ENCODE results near the gene NUDT22. TPM values are rescaled to one million over a fixed set of nuclear protein-coding genes. Genes with fewer than 3 reads are reported as not detected.

Gene NUDT22, protein sequence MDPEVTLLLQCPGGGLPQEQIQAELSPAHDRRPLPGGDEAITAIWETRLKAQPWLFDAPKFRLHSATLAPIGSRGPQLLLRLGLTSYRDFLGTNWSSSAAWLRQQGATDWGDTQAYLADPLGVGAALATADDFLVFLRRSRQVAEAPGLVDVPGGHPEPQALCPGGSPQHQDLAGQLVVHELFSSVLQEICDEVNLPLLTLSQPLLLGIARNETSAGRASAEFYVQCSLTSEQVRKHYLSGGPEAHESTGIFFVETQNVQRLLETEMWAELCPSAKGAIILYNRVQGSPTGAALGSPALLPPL
- polyA plus RNA-seq = 10 to 100 TPM; 64.9 to 95.4 (median 74.9) TPM

DNA sequence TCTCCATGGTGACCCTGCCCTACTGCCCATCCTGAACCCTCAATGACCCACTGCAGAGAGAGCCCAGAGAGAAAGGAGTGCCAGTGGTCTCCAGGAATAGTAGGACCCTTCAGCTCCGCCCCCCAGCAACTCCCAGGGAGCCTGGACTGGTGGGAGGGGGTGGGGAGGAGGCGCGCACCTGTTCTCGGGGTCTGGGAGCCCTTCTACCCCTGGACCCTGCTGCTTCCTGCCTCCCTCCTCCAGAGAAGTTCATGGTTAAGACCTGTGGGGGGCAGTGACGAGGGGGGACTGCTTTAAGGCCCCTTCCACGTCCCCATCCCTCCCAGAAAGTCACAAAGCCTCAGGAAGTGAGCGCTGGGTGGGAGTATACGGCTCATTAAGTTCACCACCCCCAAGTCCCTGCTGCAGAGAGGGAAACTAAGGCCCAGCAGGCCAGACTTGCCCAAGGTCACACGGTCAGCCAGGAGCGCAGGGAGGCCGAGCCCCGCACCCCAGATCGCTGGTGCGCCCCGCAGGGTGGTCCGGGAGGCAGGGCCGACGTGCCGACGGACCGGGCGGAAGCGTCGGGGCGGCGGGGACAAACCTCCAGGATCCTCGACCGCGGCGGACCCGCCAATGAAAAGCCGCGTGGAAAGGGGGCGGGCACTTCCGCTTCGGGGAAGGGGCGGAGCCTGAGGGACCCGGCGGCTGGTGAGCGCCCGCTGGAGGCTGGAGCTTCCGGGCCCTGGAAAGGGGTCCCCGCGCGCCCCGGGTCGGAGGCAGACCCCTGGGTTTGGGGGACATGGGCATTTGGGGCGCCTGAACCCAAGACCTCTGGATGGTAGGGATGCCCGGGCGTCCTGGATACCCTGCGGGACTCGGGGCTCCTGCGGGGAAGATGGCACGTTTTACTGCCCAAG, at the start of gene NUDT22, which contains the start of gene TRPT1:
Gene NUDT22 (plus strand): TSS at position 667 of the 899 bp plus-strand sequence. CDS start 379 bp downstream, outside the sequence.
Gene TRPT1 (minus strand): TSS at position 579 of the 899 bp plus-strand sequence. CDS start 326 bp downstream, at position 253.
- Mint-ChIP-seq H3K9me3 (no peaks in the 10 kb centered on the region), H3K4me1 (peaks cover 34 to 36% of the 10 kb centered on the region in 2 donors), H3K27me3 (ENCODE audit: low read depth in 3 of 3) (peaks cover 0 to 6% (median 2%) of the 10 kb centered on the region in 3 donors), H3K4me3 (peak within 1 kb of the TSS; percentile 87 to 91 (median 89)), H3K27ac (peak within 1 kb of the TSS; percentile 77 to 93 (median 90)), H3K36me3 (no peaks in the 10 kb centered on the region)
- DNase-seq = peak; percentile 90 to 93 (median 91)

DNA sequence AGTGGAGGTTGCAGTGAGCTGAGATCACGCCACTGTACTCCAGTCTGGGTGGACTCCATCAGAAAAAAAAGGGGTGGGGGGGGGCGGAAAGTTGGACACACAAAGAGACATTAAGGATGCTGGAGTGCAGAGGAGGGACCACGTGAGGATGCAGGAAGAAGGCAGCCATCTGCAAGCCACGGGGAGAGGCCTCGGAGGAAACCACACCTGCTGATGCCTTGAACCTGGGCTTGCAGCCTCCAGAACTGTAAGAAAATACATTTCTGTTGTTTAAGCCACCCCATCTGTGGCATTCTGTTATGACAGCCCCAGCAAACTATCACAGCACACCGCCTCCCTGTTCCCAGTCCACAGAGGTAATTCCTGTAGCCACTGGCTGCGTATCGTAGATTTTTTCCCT, 49.3 kb upstream of the NUDT22 start:
- H3K4me3 Mint-ChIP-seq = no peak overlapping the region
- no peaks in the 10 kb centered on the region for H3K9me3 Mint-ChIP-seq
- peaks cover 0 to 3% of the 10 kb centered on the region in 2 donors for H3K4me1 Mint-ChIP-seq
- no peak for DNase-seq
- peaks cover 1 to 3% (median 3%) of the 10 kb centered on the region in 3 donors for H3K27me3 Mint-ChIP-seq (ENCODE audit: low read depth in 3 of 3)
- H3K27ac Mint-ChIP-seq = no peak overlapping the region
- H3K36me3 Mint-ChIP-seq = no peaks in the 10 kb centered on the region

DNA sequence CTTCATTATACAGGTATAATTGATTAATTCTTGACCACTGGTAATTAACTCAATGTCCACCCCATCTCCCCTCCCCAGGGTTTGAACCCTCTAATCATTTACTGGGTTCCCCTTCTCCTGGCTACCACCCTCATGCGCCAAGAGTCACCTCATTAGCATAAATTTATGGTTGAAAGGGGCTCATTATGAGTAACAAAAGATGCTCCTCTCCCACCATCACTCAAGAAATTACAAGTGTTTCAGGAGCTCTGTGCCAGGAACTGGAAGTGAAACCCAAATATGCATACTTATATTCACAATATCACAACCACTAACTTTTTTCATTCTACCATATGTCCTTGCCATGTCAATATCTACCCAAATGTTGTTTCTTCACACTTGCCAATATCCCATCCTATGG, 47.9 kb upstream of the NUDT22 start:
- Mint-ChIP-seq H3K27me3 (ENCODE audit: low read depth in 3 of 3) (peaks cover 1 to 3% (median 3%) of the 10 kb centered on the region in 3 donors), H3K27ac (no peak overlapping the region)

GRCh38 chr11:64178951-64179639, 47.0 kb upstream of the NUDT22 start:
- DNase-seq = no peak
- Mint-ChIP-seq H3K9me3 (no peaks in the 10 kb centered on the region), H3K27me3 (ENCODE audit: low read depth in 3 of 3) (peaks cover 2 to 4% (median 3%) of the 10 kb centered on the region in 3 donors), H3K4me1 (peaks cover 9 to 11% of the 10 kb centered on the region in 2 donors), H3K4me3 (no peak overlapping the region), H3K27ac (no peak overlapping the region), H3K36me3 (no peaks in the 10 kb centered on the region)

More for the DNA sequence above, 47.9 kb upstream of the NUDT22 start:
- Mint-ChIP-seq H3K9me3 (no peaks in the 10 kb centered on the region), H3K4me3 (no peak overlapping the region), H3K36me3 (no peaks in the 10 kb centered on the region), H3K4me1 (peaks cover 4 to 7% of the 10 kb centered on the region in 2 donors)
- no peak for DNase-seq

GRCh38 chr11:64180891-64181290, 45.2 kb upstream of the NUDT22 start:
- DNase-seq = no peak
- H3K9me3 Mint-ChIP-seq = no peaks in the 10 kb centered on the region
- H3K4me3 Mint-ChIP-seq = no peak overlapping the region
- peaks cover 4 to 8% (median 7%) of the 10 kb centered on the region in 3 donors for H3K27me3 Mint-ChIP-seq (ENCODE audit: low read depth in 3 of 3)
- no peaks in the 10 kb centered on the region for H3K36me3 Mint-ChIP-seq
- H3K27ac Mint-ChIP-seq = no peak overlapping the region
- peaks cover 22 to 24% of the 10 kb centered on the region in 2 donors for H3K4me1 Mint-ChIP-seq

DNA sequence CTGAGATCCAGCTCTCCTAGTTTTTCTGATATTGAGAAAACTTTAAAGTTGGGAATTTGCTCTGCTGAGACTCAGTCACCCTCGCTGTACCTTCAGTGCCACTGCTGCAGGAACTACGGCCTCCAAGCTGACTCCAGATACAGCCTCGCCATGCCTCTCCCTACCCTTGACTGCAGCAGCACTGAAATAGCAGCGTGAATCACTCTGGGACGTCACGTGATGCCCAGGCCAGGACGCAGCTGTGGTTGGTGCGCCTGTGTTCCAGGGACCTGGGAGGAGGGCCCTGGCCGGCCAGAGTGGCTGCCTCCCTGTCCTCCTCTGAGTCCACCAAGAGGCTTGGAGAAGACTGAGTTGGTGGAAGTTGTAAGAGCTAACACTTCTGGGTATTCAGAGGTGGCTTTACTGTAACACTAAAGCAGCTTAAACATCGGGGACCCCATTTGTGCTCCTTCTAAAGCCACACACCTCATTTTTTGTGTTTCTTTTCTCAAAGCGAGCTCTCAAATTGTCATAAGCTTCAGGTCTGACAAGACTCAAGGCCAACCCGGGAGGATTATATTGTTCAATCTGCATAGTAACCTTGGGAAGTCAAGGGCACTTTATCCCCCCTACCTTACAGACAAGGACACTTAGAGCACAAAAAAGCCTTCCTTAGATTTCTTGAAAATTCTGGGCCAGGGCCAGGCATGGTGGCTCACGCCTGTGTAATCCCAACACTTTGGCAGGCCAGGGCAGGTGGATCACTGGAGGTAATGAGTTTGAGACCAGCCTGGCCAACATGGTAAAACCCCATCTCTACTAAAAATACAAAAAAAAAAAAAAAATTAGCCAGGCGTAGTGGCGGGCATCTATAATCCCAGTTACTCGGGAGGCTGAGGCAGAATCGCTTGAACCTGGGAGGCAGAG, 44.3 kb upstream of the NUDT22 start:
- DNase-seq = no peak
- H3K4me1 Mint-ChIP-seq = peaks cover 24 to 28% of the 10 kb centered on the region in 2 donors
- H3K4me3 Mint-ChIP-seq = no peak overlapping the region
- H3K9me3 Mint-ChIP-seq = no peaks in the 10 kb centered on the region
- H3K27ac Mint-ChIP-seq = peak overlapping the region in 1 of 6 donors; percentile 13
- no peaks in the 10 kb centered on the region for H3K36me3 Mint-ChIP-seq
- H3K27me3 Mint-ChIP-seq (ENCODE audit: low read depth in 3 of 3) = peaks cover 6 to 10% (median 9%) of the 10 kb centered on the region in 3 donors

DNA sequence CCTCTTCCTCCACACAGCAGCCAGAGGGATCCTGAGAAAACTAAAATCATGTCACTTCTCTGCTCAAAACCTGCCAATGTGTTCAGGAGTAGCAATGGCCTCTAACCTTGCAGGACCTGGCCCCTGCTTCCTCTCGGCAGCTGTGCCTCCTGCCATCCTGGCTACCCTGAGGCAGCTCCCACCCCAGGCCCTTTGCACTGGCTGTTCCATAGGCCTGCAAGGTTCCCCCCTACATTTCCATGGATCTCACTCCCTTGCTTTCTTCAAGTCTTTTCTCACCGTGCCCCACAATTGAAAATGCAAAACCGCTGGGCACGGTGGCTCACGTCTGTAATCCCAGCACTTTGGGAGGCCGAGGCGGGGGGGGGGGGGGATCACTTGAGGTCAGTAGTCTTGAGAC, 42.2 kb upstream of the NUDT22 start:
- Mint-ChIP-seq H3K4me3 (peak overlapping the region in 2 of 5 donors; percentile 44 to 63), H3K27me3 (ENCODE audit: low read depth in 3 of 3) (peaks cover 6 to 9% (median 6%) of the 10 kb centered on the region in 3 donors), H3K9me3 (no peaks in the 10 kb centered on the region), H3K36me3 (no peaks in the 10 kb centered on the region), H3K27ac (peak overlapping the region in 1 of 6 donors; percentile 30), H3K4me1 (peaks cover 27 to 28% of the 10 kb centered on the region in 2 donors)
- DNase-seq = no peak

DNA sequence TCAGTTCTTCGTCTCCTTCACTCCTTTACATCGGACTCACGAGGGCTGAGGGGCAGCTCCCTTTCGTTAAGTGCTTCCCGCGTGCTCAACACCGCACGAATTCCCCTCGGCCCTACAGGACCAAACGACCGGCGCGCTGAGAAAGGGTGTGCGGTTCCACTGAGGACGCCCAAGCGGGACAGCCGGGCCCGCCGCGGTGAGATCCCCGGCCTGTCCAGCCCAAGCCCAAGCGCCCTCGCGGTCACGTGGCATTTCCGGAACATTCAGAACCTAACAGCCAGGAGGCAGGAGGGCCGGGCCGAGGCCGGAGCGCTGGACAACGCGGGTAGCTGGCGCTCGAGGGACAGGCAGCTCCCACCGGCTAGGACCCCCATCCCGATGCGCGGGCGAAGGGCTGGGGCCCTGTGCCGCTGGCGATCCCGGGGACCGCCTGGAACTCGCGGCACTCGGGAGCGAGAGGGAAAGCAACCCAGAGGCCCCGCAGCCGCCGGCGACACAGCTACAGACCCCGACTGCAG, 40.8 kb upstream of the NUDT22 start:
- H3K4me3 Mint-ChIP-seq = peak overlapping the region; percentile 88 to 98 (median 92)
- H3K4me1 Mint-ChIP-seq = peaks cover 30 to 34% of the 10 kb centered on the region in 2 donors
- peak overlapping the region in 5 of 6 donors; percentile 90 to 98 (median 93) for H3K27ac Mint-ChIP-seq
- no peak for DNase-seq
- no peaks in the 10 kb centered on the region for H3K9me3 Mint-ChIP-seq
- peaks cover 0 to 4% (median 0%) of the 10 kb centered on the region in 3 donors for H3K36me3 Mint-ChIP-seq
- H3K27me3 Mint-ChIP-seq (ENCODE audit: low read depth in 3 of 3) = peaks cover 6 to 9% (median 6%) of the 10 kb centered on the region in 3 donors

DNA sequence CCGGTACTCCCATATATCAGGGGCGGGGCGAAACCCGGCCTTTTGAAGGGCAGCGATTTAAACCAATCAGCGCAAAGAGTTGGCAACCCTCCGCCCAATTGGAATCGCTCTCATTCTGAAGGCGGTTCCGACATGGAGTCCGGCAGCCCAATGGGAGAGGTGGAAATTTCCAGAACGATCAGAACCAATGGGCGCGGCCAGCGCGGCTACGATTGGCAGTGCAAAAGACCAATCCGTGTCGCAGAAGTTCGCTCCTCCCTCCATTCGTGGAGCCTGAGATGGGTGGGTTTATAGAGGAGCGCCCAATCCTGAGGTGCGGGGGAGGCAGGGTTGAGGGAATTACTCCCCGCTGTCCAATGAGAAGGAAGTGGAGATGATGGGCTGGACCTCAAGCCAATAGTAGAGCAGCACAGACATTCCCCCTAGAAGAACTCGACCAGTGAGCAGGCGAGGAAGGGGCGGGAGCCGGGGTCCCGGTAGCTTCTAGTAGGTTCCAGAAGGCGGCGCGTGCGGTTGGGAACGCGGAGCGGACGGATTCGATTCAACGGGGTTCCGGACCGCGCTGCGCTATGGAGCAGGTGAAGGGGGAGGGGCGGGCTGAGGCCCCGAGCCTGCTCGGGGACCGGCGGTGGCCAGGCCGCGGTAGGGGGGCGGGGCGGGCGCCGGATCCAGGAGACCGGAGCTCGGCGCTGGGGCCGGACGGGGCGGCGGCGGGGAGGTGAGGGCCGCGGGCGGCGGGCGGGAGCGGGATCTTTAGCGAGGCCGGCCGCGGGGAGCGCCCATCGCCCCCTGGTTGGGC, 40.2 kb upstream of the NUDT22 start, which contains the start of gene STIP1:
Gene STIP1 (plus strand): TSS at position 479 of the 799 bp plus-strand sequence. CDS start 91 bp downstream, at position 570.
- peak; percentile 99 to 100 (median 100) for DNase-seq
- H3K27me3 Mint-ChIP-seq (ENCODE audit: low read depth in 3 of 3) = peaks cover 6 to 9% (median 6%) of the 10 kb centered on the region in 3 donors
- H3K36me3 Mint-ChIP-seq = peaks cover 0 to 4% (median 0%) of the 10 kb centered on the region in 3 donors
- H3K4me3 Mint-ChIP-seq = peak within 1 kb of the TSS; percentile 88 to 98 (median 92)
- peak within 1 kb of the TSS in 5 of 6 donors; percentile 92 to 98 (median 93) for H3K27ac Mint-ChIP-seq
- no peaks in the 10 kb centered on the region for H3K9me3 Mint-ChIP-seq
- H3K4me1 Mint-ChIP-seq = peaks cover 34 to 38% of the 10 kb centered on the region in 2 donors

GRCh38 chr11:64186492-64187165, 39.4 kb upstream of the NUDT22 start:
- no peaks in the 10 kb centered on the region for H3K9me3 Mint-ChIP-seq
- DNase-seq = peak; percentile 22 to 37 (median 23)
- peaks cover 31 to 38% of the 10 kb centered on the region in 2 donors for H3K4me1 Mint-ChIP-seq
- no peak overlapping the region for H3K4me3 Mint-ChIP-seq
- peaks cover 6 to 9% (median 6%) of the 10 kb centered on the region in 3 donors for H3K27me3 Mint-ChIP-seq (ENCODE audit: low read depth in 3 of 3)
- peaks cover 0 to 4% (median 0%) of the 10 kb centered on the region in 3 donors for H3K36me3 Mint-ChIP-seq
- H3K27ac Mint-ChIP-seq = no peak overlapping the region

GRCh38 chr11:64192434-64192833, 33.6 kb upstream of the NUDT22 start:
- Mint-ChIP-seq H3K9me3 (no peaks in the 10 kb centered on the region), H3K27me3 (ENCODE audit: low read depth in 3 of 3) (no peaks in the 10 kb centered on the region), H3K27ac (no peak overlapping the region), H3K36me3 (peaks cover 16 to 40% (median 25%) of the 10 kb centered on the region in 3 donors), H3K4me3 (no peak overlapping the region), H3K4me1 (peaks cover 14 to 26% of the 10 kb centered on the region in 2 donors)
- DNase-seq = no peak

Data from immature natural killer cell (primary cell).